Testis (tissue), 3 donors: ENCODE measurements around the gene PDYN. TPM values are rescaled to one million over a fixed set of nuclear protein-coding genes. Genes with fewer than 3 reads are reported as not detected.

ENCODE experiments used
- DNase-seq: peaks from one replicate; pipeline ENCODE4 v3.0.0-alpha.2; 2019
- H3K27ac ChIP-seq, 2 donors: fragments of 200-600 bp; sonication (generic); one replicate each; pipeline ENCODE4 v1.5.1; 2019
- H3K27me3 ChIP-seq: fragments of 200-600 bp; sonication (generic); one replicate; pipeline ENCODE4 v1.5.1; 2019
- H3K36me3 ChIP-seq: fragments of 200-600 bp; sonication (generic); one replicate; pipeline ENCODE4 v1.5.1; 2017; ENCODE audit warnings: low read depth; ENCODE audit errors: missing control alignments
- H3K4me1 ChIP-seq: fragments of 200-600 bp; sonication (generic); one replicate; pipeline ENCODE4 v1.5.1; 2019
- H3K4me3 ChIP-seq, 2 donors: fragments of 200-600 bp; sonication (generic); one replicate each; pipeline ENCODE4 v1.5.1; 2017 to 2019
- H3K9me3 ChIP-seq: fragments of 200-600 bp; sonication (generic); one replicate; pipeline ENCODE4 v1.5.1; 2017
- POLR2A ChIP-seq: fragments of 450-650 bp; IDR thresholded peaks from one replicate; pipeline ENCODE4 v1.6.1; 2017; ENCODE audit warnings: antibody characterized with exemption, mild to moderate bottlenecking, moderate library complexity
- WGBS, 2 donors: methylation state at CpG; one replicate each; pipeline ENCODE4 v1.1.5; 2018; 5-methylcytosine and 5-hydroxymethylcytosine counted together
- intact Hi-C: fragments of 100-400 bp; cut with DNase I; formaldehyde crosslinking; loops from one replicate; pipeline ENCODE4 v1.15.1; 2023; ENCODE audit warnings: low total_unique reads
- polyA plus RNA-seq: library from polyadenylated mRNA; stranded (reverse); fragments of 350-450 nt; fragmentation: Illumina TruSeq; extraction: RNeasy Lipid Tissue Mini Kit (QIAGEN cat#74804); gene quantifications from one replicate; pipeline ENCODE4 v1.2.3, GENCODE V29; 2014; ENCODE audit warnings: low read depth, low replicate concordance; ENCODE audit not compliant: insufficient read depth
- total RNA-seq, 2 donors: library from RNA; depleted of rRNA; stranded (reverse); fragments of >200 nt; gene quantifications; one replicate each; pipeline ENCODE4 v1.2.3, GENCODE V29; 2016
- TF ChIP-seq, protein P1 (sequence below), 3 experiments: fragments of 450-650 bp in 2 of 3; fragments of 200-600 bp in 1 of 3; sonication (generic) in 1 of 3; IDR thresholded peaks; one replicate each; pipeline ENCODE4 v1.5.1; 2016 to 2019; ENCODE audit warnings: antibody characterized with exemption in 3 of 3, mild to moderate bottlenecking in 2 of 3, moderate library complexity in 1 of 3

PDYN gene
- total and polyA plus RNA-seq, 3 donors from 2014 or later = 1.6 to 5.2 (median 4.2) TPM

DNA sequence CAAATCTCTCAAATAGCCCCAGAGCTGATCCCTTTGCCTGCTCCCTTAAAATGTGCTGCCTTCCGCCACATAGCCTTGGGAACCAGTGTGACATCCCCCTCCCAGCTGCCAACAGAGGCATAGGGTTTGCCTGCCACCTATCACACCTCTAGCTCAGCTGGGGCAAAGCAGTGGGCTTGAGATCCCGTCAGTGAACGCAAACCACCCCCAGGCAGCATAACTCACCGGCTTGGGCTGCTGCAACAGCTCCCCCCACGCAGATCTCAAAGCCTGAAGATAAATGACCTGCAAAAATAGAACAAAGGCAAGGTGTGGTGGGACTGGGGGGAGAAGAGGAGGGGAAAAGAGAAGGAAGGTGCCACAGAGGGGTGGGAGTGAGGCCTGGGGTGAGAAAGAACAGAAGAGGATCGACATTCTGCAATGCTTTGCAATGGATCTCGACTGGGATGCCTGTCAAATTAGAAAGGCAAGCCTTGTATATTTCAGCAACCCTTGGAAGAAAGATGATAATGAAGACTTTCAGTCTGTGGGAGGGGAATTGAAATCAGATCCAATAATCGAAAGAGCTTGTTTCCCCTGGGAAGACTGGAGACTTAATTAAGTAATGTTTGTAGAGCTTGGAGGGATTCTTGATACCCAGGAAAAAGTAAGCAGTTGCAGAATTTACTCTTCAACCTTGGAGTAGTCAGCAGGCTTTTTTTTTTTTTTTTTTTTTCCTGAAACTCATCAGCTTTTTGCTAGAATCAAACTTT, 1.3 kb downstream of the PDYN start:
- intact Hi-C loops = no loop called here
- Histone ChIP-seq H3K4me1 (no peaks in the 10 kb centered on the region), H3K4me3 (no peak overlapping the region), H3K36me3 (no peaks in the 10 kb centered on the region), H3K9me3 (no peaks in the 10 kb centered on the region), H3K27ac (no peak overlapping the region), H3K27me3 (no peaks in the 10 kb centered on the region)
- DNase-seq = no peak
- WGBS, 2 donors = 40 to 50% methylated on average over 5 to 8 of the region's 8 CpGs
- TF ChIP-seq POLR2A = no peak
- TF ChIP-seq, protein P1, sequence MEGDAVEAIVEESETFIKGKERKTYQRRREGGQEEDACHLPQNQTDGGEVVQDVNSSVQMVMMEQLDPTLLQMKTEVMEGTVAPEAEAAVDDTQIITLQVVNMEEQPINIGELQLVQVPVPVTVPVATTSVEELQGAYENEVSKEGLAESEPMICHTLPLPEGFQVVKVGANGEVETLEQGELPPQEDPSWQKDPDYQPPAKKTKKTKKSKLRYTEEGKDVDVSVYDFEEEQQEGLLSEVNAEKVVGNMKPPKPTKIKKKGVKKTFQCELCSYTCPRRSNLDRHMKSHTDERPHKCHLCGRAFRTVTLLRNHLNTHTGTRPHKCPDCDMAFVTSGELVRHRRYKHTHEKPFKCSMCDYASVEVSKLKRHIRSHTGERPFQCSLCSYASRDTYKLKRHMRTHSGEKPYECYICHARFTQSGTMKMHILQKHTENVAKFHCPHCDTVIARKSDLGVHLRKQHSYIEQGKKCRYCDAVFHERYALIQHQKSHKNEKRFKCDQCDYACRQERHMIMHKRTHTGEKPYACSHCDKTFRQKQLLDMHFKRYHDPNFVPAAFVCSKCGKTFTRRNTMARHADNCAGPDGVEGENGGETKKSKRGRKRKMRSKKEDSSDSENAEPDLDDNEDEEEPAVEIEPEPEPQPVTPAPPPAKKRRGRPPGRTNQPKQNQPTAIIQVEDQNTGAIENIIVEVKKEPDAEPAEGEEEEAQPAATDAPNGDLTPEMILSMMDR (IDR thresholded peaks at IDR 0.05) = no peak

GRCh38 chr20:1987826-1988225, 6.0 kb downstream of the PDYN start:
- no peaks in the 10 kb centered on the region for H3K4me1 ChIP-seq
- H3K27me3 ChIP-seq = no peaks in the 10 kb centered on the region
- 71 to 73% methylated on average over 3 of the region's 3 CpGs for WGBS, 2 donors
- H3K4me3 ChIP-seq = no peak overlapping the region
- intact Hi-C loops = no loop called here
- H3K36me3 ChIP-seq = no peaks in the 10 kb centered on the region
- TF ChIP-seq, protein P1 (IDR thresholded peaks at IDR 0.05) = no peak
- TF ChIP-seq POLR2A = no peak
- H3K27ac ChIP-seq = no peak overlapping the region
- no peaks in the 10 kb centered on the region for H3K9me3 ChIP-seq
- no peak for DNase-seq

DNA sequence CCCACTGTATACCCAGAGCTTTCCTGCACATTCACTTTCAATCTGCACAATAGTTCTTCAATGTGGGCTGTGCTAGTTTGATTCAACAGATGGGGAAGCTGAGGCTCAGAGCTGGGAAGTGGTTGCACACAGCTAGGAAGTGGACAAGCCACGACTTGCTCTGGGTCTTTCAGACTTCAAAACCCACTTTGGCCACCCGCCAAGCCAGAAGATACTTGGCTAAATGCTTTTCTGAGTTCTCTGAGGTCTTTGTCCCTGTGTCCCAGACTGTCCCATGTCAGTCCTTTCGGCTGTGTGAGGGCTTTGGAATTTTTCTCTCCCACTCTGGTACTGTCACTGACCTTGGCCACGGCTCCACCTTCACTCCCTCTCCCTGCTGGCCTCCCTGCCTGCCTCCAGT, 10.6 kb downstream of the PDYN start:
- Histone ChIP-seq H3K27me3 (no peaks in the 10 kb centered on the region), H3K27ac (no peak overlapping the region), H3K36me3 (no peaks in the 10 kb centered on the region), H3K4me1 (no peaks in the 10 kb centered on the region), H3K9me3 (no peaks in the 10 kb centered on the region), H3K4me3 (no peak overlapping the region)
- WGBS, 2 donors = 45 to 63% methylated on average over 4 of the region's 4 CpGs
- TF ChIP-seq, protein P1 (IDR thresholded peaks at IDR 0.05) = no peak
- no peak for TF ChIP-seq POLR2A
- no peak for DNase-seq
- intact Hi-C loops = no loop called here

- H3K27ac ChIP-seq = no peak overlapping the region
- TF ChIP-seq, protein P1 (IDR thresholded peaks at IDR 0.05) = no peak
- TF ChIP-seq POLR2A = no peak
- intact Hi-C loops = no loop called here
Measured at GRCh38 chr20:1982686-1983085, 11.2 kb downstream of the PDYN start.

More at GRCh38 chr20:1982686-1983085, 11.2 kb downstream of the PDYN start:
- no peaks in the 10 kb centered on the region for H3K9me3 ChIP-seq
- 87 to 91% methylated on average over 3 to 5 of the region's 5 CpGs for WGBS, 2 donors
- H3K36me3 ChIP-seq = no peaks in the 10 kb centered on the region
- H3K27me3 ChIP-seq = no peaks in the 10 kb centered on the region
- H3K4me1 ChIP-seq = no peaks in the 10 kb centered on the region
- no peak for DNase-seq
- no peak overlapping the region for H3K4me3 ChIP-seq
